WTC11 (cell line): Measurements from ENCODE around the gene NUP58. TPM values are rescaled to one million over a fixed set of nuclear protein-coding genes. Genes with fewer than 3 reads are reported as not detected.

ENCODE experiments used
- ATAC-seq: fragments of 200-7000 bp; cut with Tn5 transposase; 2 replicates; pipeline ENCODE4 v1.10.0; 2021; ENCODE audit warnings: mild to moderate bottlenecking, moderate library complexity
- CTCF ChIA-PET: fragments of 300-600 bp; sonication (Branson Sonifier 250); formaldehyde crosslinking; loops from one replicate; lab custom pipeline; 2021; ENCODE audit warnings: antibody characterized with exemption; lab: Charles Lee
- POLR2A ChIA-PET: fragments of 350-600 bp; sonication (Branson Sonifier 250); formaldehyde crosslinking; loops from one replicate; lab custom pipeline; 2021; ENCODE audit warnings: antibody characterized with exemption; lab: Charles Lee
- DNase-seq: peaks from one replicate; pipeline ENCODE4 v3.0.0; 2021; ENCODE audit warnings: low spot score
- H3K27ac Mint-ChIP-seq: 2 replicates; pipeline ENCODE4 v1.8.0; 2021; ENCODE audit warnings: mixed read lengths
- H3K27me3 Mint-ChIP-seq: 2 replicates; pipeline ENCODE4 v1.8.0; 2021; ENCODE audit warnings: low read depth, mild to moderate bottlenecking, moderate library complexity, mixed read lengths
- H3K36me3 Mint-ChIP-seq: 2 replicates; pipeline ENCODE4 v1.8.0; 2021; ENCODE audit warnings: mixed read lengths
- H3K4me1 Mint-ChIP-seq: 2 replicates; pipeline ENCODE4 v1.8.0; 2022; ENCODE audit warnings: mixed read lengths
- H3K4me3 Mint-ChIP-seq: 2 replicates; pipeline ENCODE4 v1.8.0; 2021; ENCODE audit warnings: mild to moderate bottlenecking, moderate library complexity, mixed read lengths
- H3K9me3 Mint-ChIP-seq: 2 replicates; pipeline ENCODE4 v1.8.0; 2021; ENCODE audit warnings: mixed read lengths
- ATF1 ChIP-seq: sonication (generic); formaldehyde crosslinking; IDR thresholded peaks from 2 replicates; pipeline ENCODE4 v1.8.1; 2023; ENCODE audit warnings: mild to moderate bottlenecking, moderate library complexity, missing genetic modification reagents
- CREB1 ChIP-seq: sonication (generic); formaldehyde crosslinking; IDR thresholded peaks from 2 replicates; pipeline ENCODE4 v1.8.0; 2023; ENCODE audit warnings: mild to moderate bottlenecking, missing genetic modification reagents
- E2F1 ChIP-seq: sonication (generic); formaldehyde crosslinking; IDR thresholded peaks from 2 replicates; pipeline ENCODE4 v1.8.0; 2022; ENCODE audit warnings: mild to moderate bottlenecking, missing genetic modification reagents
- ERG ChIP-seq: fragments of 250-450 bp; sonication (Bioruptor Pico); IDR thresholded peaks from 2 replicates; pipeline ENCODE4 v1.8.0; 2021; ENCODE audit warnings: mild to moderate bottlenecking
- FOXP1 ChIP-seq: sonication (generic); formaldehyde crosslinking; IDR thresholded peaks from 2 replicates; pipeline ENCODE4 v1.8.0; 2022; ENCODE audit warnings: missing genetic modification reagents, mild to moderate bottlenecking, moderate library complexity, borderline replicate concordance
- GRHL2 ChIP-seq: fragments of 250-450 bp; sonication (Bioruptor Pico); IDR thresholded peaks from 2 replicates; pipeline ENCODE4 v1.8.0; 2022; ENCODE audit warnings: mild to moderate bottlenecking, moderate library complexity; ENCODE audit not compliant: insufficient replicate concordance, severe bottlenecking
- HMGA2 ChIP-seq: fragments of 250-450 bp; sonication (Bioruptor Pico); IDR thresholded peaks from 2 replicates; pipeline ENCODE4 v1.4.0; 2021; ENCODE audit warnings: mild to moderate bottlenecking, moderate library complexity
- MAX ChIP-seq: sonication (generic); formaldehyde crosslinking; IDR thresholded peaks from 2 replicates; pipeline ENCODE4 v1.8.0; 2022; ENCODE audit warnings: mild to moderate bottlenecking, missing genetic modification reagents
- NFE2L1 ChIP-seq: sonication (generic); formaldehyde crosslinking; IDR thresholded peaks from 2 replicates; pipeline ENCODE4 v1.8.1; 2023; ENCODE audit warnings: missing genetic modification reagents
- NR1H2 ChIP-seq: sonication (generic); formaldehyde crosslinking; IDR thresholded peaks from 2 replicates; pipeline ENCODE4 v1.9.0; 2021; ENCODE audit warnings: mild to moderate bottlenecking, moderate library complexity, missing genetic modification reagents
- PRRX2 ChIP-seq: fragments of 250-450 bp; sonication (Bioruptor Pico); IDR thresholded peaks from 2 replicates; pipeline ENCODE4 v1.8.0; 2021; ENCODE audit warnings: mild to moderate bottlenecking
- RORB ChIP-seq: fragments of 250-450 bp; sonication (Bioruptor Pico); IDR thresholded peaks from 2 replicates; pipeline ENCODE4 v1.9.0; 2021; ENCODE audit warnings: mild to moderate bottlenecking
- SOX15 ChIP-seq: fragments of 250-450 bp; sonication (Bioruptor Pico); IDR thresholded peaks from 2 replicates; pipeline ENCODE4 v1.9.0; 2021; ENCODE audit warnings: mild to moderate bottlenecking
- TCF7 ChIP-seq: sonication (generic); formaldehyde crosslinking; IDR thresholded peaks from 2 replicates; pipeline ENCODE4 v1.8.0; 2022; ENCODE audit warnings: mild to moderate bottlenecking, low read depth, missing genetic modification reagents, moderate library complexity
- ZMAT4 ChIP-seq: fragments of 250-450 bp; sonication (Bioruptor Pico); IDR thresholded peaks from 2 replicates; pipeline ENCODE4 v1.9.0; 2021; ENCODE audit warnings: mild to moderate bottlenecking
- ZNF416 ChIP-seq: fragments of 250-450 bp; sonication (Bioruptor Pico); IDR thresholded peaks from 2 replicates; pipeline ENCODE4 v1.9.0; 2021; ENCODE audit warnings: mild to moderate bottlenecking, inconsistent platforms
- total RNA-seq: library from RNA; stranded (reverse); gene quantifications from 3 replicates; pipeline ENCODE4 v1.2.3, GENCODE V29; 2021
- TF ChIP-seq, protein P1 (sequence below): sonication (generic); formaldehyde crosslinking; IDR thresholded peaks from 2 replicates; pipeline ENCODE4 v1.8.0; 2023; ENCODE audit warnings: mild to moderate bottlenecking, missing genetic modification reagents
- TF ChIP-seq, protein P2 (sequence below): sonication (generic); formaldehyde crosslinking; IDR thresholded peaks from 2 replicates; pipeline ENCODE4 v1.8.1; 2023; ENCODE audit warnings: mild to moderate bottlenecking, missing genetic modification reagents, moderate library complexity
- TF ChIP-seq, protein P3 (sequence below): sonication (generic); formaldehyde crosslinking; IDR thresholded peaks from 2 replicates; pipeline ENCODE4 v1.8.1; 2022; ENCODE audit warnings: missing genetic modification reagents, borderline replicate concordance

The NUP58 gene
- total RNA-seq, 1 experiment from 2014 or later = 59.0 TPM

- TF ChIP-seq, protein P1, sequence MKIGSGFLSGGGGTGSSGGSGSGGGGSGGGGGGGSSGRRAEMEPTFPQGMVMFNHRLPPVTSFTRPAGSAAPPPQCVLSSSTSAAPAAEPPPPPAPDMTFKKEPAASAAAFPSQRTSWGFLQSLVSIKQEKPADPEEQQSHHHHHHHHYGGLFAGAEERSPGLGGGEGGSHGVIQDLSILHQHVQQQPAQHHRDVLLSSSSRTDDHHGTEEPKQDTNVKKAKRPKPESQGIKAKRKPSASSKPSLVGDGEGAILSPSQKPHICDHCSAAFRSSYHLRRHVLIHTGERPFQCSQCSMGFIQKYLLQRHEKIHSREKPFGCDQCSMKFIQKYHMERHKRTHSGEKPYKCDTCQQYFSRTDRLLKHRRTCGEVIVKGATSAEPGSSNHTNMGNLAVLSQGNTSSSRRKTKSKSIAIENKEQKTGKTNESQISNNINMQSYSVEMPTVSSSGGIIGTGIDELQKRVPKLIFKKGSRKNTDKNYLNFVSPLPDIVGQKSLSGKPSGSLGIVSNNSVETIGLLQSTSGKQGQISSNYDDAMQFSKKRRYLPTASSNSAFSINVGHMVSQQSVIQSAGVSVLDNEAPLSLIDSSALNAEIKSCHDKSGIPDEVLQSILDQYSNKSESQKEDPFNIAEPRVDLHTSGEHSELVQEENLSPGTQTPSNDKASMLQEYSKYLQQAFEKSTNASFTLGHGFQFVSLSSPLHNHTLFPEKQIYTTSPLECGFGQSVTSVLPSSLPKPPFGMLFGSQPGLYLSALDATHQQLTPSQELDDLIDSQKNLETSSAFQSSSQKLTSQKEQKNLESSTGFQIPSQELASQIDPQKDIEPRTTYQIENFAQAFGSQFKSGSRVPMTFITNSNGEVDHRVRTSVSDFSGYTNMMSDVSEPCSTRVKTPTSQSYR (CRISPR knock-in tag) = no peak
Measured at GRCh38 chr13:25281193-25281934, 20.1 kb upstream of the NUP58 start (continued).

DNA sequence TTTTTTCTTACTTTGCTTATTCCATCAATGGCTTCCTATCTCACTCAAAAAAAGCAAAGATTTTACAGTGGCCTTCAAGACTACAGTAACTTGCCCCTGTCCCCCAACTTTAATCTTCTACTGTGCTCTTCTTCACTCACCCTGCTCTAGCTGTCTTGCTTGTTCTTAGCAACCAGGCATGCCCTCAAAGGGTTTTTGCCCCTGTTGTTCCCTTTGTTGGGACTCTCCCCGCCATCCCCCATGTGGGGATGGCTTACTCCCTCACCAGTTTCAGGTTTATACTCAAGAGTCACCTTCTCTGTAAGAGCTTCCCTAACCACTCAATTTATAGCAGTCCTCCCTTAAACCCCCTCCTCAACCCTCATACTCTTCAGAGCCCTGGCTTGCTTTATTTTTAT is 19.5 kb upstream of the NUP58 start:
- ATAC-seq (no peak), DNase-seq (no peak)
- ChIA-PET CTCF (no interaction called here), POLR2A (no interaction called here)
- H3K27me3 Mint-ChIP-seq = no peaks in the 10 kb centered on the region
- H3K36me3 Mint-ChIP-seq = no peaks in the 10 kb centered on the region
- H3K9me3 Mint-ChIP-seq = no peaks in the 10 kb centered on the region
- no peak for TF ChIP-seq E2F1 (CRISPR knock-in tag)
- no peak for TF ChIP-seq RORB (CRISPR knock-in tag)
- TF ChIP-seq ATF1 (CRISPR knock-in tag) = no peak
- TF ChIP-seq NR1H2 (CRISPR knock-in tag) = no peak
- TF ChIP-seq FOXP1 = no peak
- TF ChIP-seq ERG (CRISPR knock-in tag) = no peak
- no peak for TF ChIP-seq SOX15 (CRISPR knock-in tag)
- no peak for TF ChIP-seq NFE2L1
- TF ChIP-seq, protein P2, sequence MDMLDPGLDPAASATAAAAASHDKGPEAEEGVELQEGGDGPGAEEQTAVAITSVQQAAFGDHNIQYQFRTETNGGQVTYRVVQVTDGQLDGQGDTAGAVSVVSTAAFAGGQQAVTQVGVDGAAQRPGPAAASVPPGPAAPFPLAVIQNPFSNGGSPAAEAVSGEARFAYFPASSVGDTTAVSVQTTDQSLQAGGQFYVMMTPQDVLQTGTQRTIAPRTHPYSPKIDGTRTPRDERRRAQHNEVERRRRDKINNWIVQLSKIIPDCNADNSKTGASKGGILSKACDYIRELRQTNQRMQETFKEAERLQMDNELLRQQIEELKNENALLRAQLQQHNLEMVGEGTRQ (CRISPR knock-in tag) = no peak
- TF ChIP-seq, protein P3, sequence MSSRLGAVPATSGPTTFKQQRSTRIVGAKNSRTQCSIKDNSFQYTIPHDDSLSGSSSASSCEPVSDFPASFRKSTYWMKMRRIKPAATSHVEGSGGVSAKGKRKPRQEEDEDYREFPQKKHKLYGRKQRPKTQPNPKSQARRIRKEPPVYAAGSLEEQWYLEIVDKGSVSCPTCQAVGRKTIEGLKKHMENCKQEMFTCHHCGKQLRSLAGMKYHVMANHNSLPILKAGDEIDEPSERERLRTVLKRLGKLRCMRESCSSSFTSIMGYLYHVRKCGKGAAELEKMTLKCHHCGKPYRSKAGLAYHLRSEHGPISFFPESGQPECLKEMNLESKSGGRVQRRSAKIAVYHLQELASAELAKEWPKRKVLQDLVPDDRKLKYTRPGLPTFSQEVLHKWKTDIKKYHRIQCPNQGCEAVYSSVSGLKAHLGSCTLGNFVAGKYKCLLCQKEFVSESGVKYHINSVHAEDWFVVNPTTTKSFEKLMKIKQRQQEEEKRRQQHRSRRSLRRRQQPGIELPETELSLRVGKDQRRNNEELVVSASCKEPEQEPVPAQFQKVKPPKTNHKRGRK (CRISPR knock-in tag) = no peak
- TF ChIP-seq MAX (CRISPR knock-in tag) = no peak
- no peak for TF ChIP-seq PRRX2 (CRISPR knock-in tag)
- no peak overlapping the region for H3K4me3 Mint-ChIP-seq
- H3K27ac Mint-ChIP-seq = no peak overlapping the region
- peaks cover 29% of the 10 kb centered on the region for H3K4me1 Mint-ChIP-seq

DNA sequence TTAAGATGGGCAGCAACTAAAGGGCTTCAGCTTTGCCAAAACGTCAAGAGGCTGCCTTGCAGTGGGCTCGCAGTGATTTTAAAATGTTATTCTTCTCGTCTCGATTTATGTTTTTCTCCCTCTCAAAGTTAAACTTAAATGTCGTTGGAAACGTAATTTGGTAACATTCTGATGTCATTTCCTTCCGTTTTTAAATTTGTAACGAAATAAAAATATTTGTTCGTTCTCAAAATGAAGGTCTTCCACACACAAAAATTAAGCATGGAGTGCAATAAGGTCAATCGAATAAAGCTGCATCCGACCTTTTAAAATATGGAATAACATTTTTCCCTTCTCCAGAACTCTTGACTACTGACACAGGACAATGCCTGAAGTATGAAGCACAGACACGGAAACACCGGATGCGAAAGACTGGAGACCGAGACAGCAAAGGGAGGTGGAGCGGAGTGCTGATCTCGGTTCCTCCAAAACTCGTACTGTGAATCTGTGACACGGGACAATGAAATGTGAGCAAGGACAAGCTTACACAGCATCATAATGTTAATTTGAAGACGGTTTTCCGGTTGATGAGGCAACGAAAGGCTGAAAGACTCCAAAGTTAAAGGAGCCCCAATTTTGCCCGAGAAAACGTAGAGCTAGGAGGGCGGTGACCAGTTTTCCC is 15.0 kb upstream of the NUP58 start:
- TF ChIP-seq ZNF416 (CRISPR knock-in tag) (no peak), HMGA2 (no peak), FOXP1 (no peak), ZMAT4 (CRISPR knock-in tag) (no peak), CREB1 (CRISPR knock-in tag) (no peak), TCF7 (no peak), PRRX2 (CRISPR knock-in tag) (no peak), GRHL2 (CRISPR knock-in tag) (no peak)
- H3K4me1 Mint-ChIP-seq = peaks cover 17% of the 10 kb centered on the region
- H3K27ac Mint-ChIP-seq = peak overlapping the region; percentile 93
- H3K27me3 Mint-ChIP-seq = no peaks in the 10 kb centered on the region
- peak overlapping the region; percentile 97 for H3K4me3 Mint-ChIP-seq
- no peaks in the 10 kb centered on the region for H3K9me3 Mint-ChIP-seq
- no peaks in the 10 kb centered on the region for H3K36me3 Mint-ChIP-seq
- DNase-seq = no peak
- ChIA-PET CTCF (interaction anchor here (0.9 to 1.2 kb wide), 2 partner anchors 10 to 172 kb away, joined by 4 to 6 read pairs; no protein-coding TSS in a partner anchor), POLR2A (no interaction called here)
- 0 out of 2 replicates have a peak, but pooled peaks have one; percentile 4 for ATAC-seq
